HEK293 (cell line): Measurements from ENCODE around the gene LDHAL6B.

Experiments
- CTCF ChIA-PET: fragments of 350-600 bp; formaldehyde crosslinking; extraction: SDS; loops from one replicate; lab custom pipeline; 2021; ENCODE audit warnings: antibody characterized with exemption; lab: Yijun Ruan, JAX
- POLR2A ChIA-PET: fragments of 300-600 bp; formaldehyde crosslinking; extraction: SDS; loops from one replicate; lab custom pipeline; 2020; ENCODE audit warnings: antibody characterized with exemption, inconsistent platforms; lab: Yijun Ruan, JAX
- H3K27ac ChIP-seq: fragments of 200-500 bp; sonication (Bioruptor generic); 2 replicates; pipeline ENCODE4 v1.5.1; 2014; ENCODE audit warnings: low read depth, low read length, control low read depth, inconsistent platforms; ENCODE audit errors: extremely low read depth
- H3K36me3 ChIP-seq, 2 experiments: fragments of 200-500 bp in 1 of 2; sonication (Bioruptor generic) in 1 of 2; 1 replicate in 1 of 2; 2 replicates in 1 of 2; pipeline ENCODE4 v1.5.1; 2014 to 2017; ENCODE audit warnings: inconsistent platforms in 2 of 2, low read length in 2 of 2; ENCODE audit not compliant: control insufficient read depth in 2 of 2, insufficient read depth in 1 of 2
- H3K4me1 ChIP-seq: fragments of 200-500 bp; sonication (Bioruptor generic); 2 replicates; pipeline ENCODE4 v1.5.1; 2014; ENCODE audit warnings: mild to moderate bottlenecking, low read length, inconsistent platforms; ENCODE audit not compliant: control insufficient read depth, insufficient read depth
- H3K4me3 ChIP-seq: 2 replicates; pipeline ENCODE4 v1.5.1; 2011; ENCODE audit warnings: low read depth, mild to moderate bottlenecking, control low read depth, low read length, moderate library complexity
- H3K9me3 ChIP-seq: fragments of 200-500 bp; sonication (Bioruptor generic); 2 replicates; pipeline ENCODE4 v1.5.1; 2014; ENCODE audit warnings: low read depth, low read length, inconsistent platforms; ENCODE audit not compliant: control insufficient read depth, insufficient read depth
- GLIS2 ChIP-seq: fragments of 450-650 bp; formaldehyde crosslinking; IDR thresholded peaks from 2 replicates; pipeline ENCODE4 v1.5.1; 2016; ENCODE audit warnings: missing biosample characterization, missing genetic modification characterization
- HIC1 ChIP-seq: fragments of 450-650 bp; formaldehyde crosslinking; IDR thresholded peaks from 2 replicates; pipeline ENCODE4 v1.5.1; 2016; ENCODE audit warnings: missing biosample characterization, missing genetic modification characterization
- RBAK ChIP-seq: fragments of 450-650 bp; formaldehyde crosslinking; IDR thresholded peaks from 2 replicates; pipeline ENCODE4 v1.5.1; 2016; ENCODE audit warnings: missing biosample characterization, missing genetic modification characterization
- SALL2 ChIP-seq: fragments of 450-650 bp; formaldehyde crosslinking; IDR thresholded peaks from 2 replicates; pipeline ENCODE4 v1.5.0; 2017; ENCODE audit warnings: missing biosample characterization, mild to moderate bottlenecking, missing genetic modification characterization, borderline replicate concordance
- SP2 ChIP-seq: fragments of 450-650 bp; formaldehyde crosslinking; IDR thresholded peaks from 2 replicates; pipeline ENCODE4 v1.5.1; 2016; ENCODE audit warnings: missing biosample characterization, missing genetic modification characterization
- TCF7L2 ChIP-seq: IDR thresholded peaks from 2 replicates; pipeline ENCODE4 v1.6.1; 2011; ENCODE audit warnings: low read depth, mild to moderate bottlenecking, inconsistent platforms, low read length, moderate library complexity, borderline replicate concordance
- YY1 ChIP-seq: fragments of 450-650 bp; formaldehyde crosslinking; IDR thresholded peaks from 2 replicates; pipeline ENCODE4 v1.5.1; 2018; ENCODE audit warnings: missing biosample characterization, missing genetic modification characterization
- ZNF114 ChIP-seq: fragments of 450-650 bp; formaldehyde crosslinking; IDR thresholded peaks from 2 replicates; pipeline ENCODE4 v1.5.0; 2017; ENCODE audit warnings: missing biosample characterization, missing genetic modification characterization
- ZNF121 ChIP-seq: fragments of 450-650 bp; formaldehyde crosslinking; IDR thresholded peaks from 2 replicates; pipeline ENCODE4 v1.5.1; 2016; ENCODE audit warnings: missing biosample characterization, missing genetic modification characterization
- ZNF214 ChIP-seq: fragments of 450-650 bp; formaldehyde crosslinking; IDR thresholded peaks from 2 replicates; pipeline ENCODE4 v1.5.1; 2017; ENCODE audit warnings: missing biosample characterization, mild to moderate bottlenecking, missing genetic modification characterization, borderline replicate concordance
- ZNF362 ChIP-seq: fragments of 450-650 bp; formaldehyde crosslinking; IDR thresholded peaks from 2 replicates; pipeline ENCODE4 v1.5.1; 2016; ENCODE audit warnings: missing biosample characterization, missing genetic modification characterization
- ZNF391 ChIP-seq: fragments of 450-650 bp; formaldehyde crosslinking; IDR thresholded peaks from 2 replicates; pipeline ENCODE4 v1.5.1; 2016; ENCODE audit warnings: low read depth, missing biosample characterization, missing genetic modification characterization, borderline replicate concordance
- ZNF398 ChIP-seq: fragments of 450-650 bp; formaldehyde crosslinking; IDR thresholded peaks from 2 replicates; pipeline ENCODE4 v1.5.1; 2017; ENCODE audit warnings: missing biosample characterization, missing genetic modification characterization
- ZNF48 ChIP-seq: fragments of 450-650 bp; formaldehyde crosslinking; IDR thresholded peaks from 2 replicates; pipeline ENCODE4 v1.5.1; 2016; ENCODE audit warnings: missing biosample characterization, missing genetic modification characterization
- ZNF488 ChIP-seq: fragments of 450-650 bp; formaldehyde crosslinking; IDR thresholded peaks from 2 replicates; pipeline ENCODE4 v1.5.1; 2016; ENCODE audit warnings: missing biosample characterization, missing genetic modification characterization
- ZNF514 ChIP-seq: fragments of 450-650 bp; formaldehyde crosslinking; IDR thresholded peaks from 2 replicates; pipeline ENCODE4 v1.5.1; 2016; ENCODE audit warnings: missing biosample characterization, missing genetic modification characterization
- ZNF580 ChIP-seq: fragments of 450-650 bp; formaldehyde crosslinking; IDR thresholded peaks from 2 replicates; pipeline ENCODE4 v1.5.1; 2016; ENCODE audit warnings: missing biosample characterization, missing genetic modification characterization
- ZNF626 ChIP-seq: fragments of 450-650 bp; sonication (Bioruptor Pico); formaldehyde crosslinking; IDR thresholded peaks from 2 replicates; pipeline ENCODE4 v1.5.1; 2018; ENCODE audit warnings: missing biosample characterization, missing genetic modification characterization, inconsistent platforms
- ZNF639 ChIP-seq: fragments of 450-650 bp; formaldehyde crosslinking; IDR thresholded peaks from 2 replicates; pipeline ENCODE4 v1.5.1; 2016; ENCODE audit warnings: missing biosample characterization, missing genetic modification characterization
- ZNF704 ChIP-seq: fragments of 450-650 bp; formaldehyde crosslinking; IDR thresholded peaks from 2 replicates; pipeline ENCODE4 v1.5.1; 2016; ENCODE audit warnings: missing biosample characterization, missing genetic modification characterization

LDHAL6B gene

GRCh38 chr15:59199626-59200465 is 6.8 kb upstream of the LDHAL6B start (continued):
- TF ChIP-seq YY1, result no peak
- no peak for TF ChIP-seq GLIS2
- TF ChIP-seq HIC1 (tag by site-specific recombination), result 0 out of 2 replicates have a peak, but pooled peaks have one; percentile 23
- TF ChIP-seq ZNF639 (tag by site-specific recombination), result peak; percentile 63; the same call in 1 of the 2 replicates
- no peak for TF ChIP-seq ZNF121
- TF ChIP-seq ZNF362 (tag by site-specific recombination), result no peak
- TF ChIP-seq ZNF626 (tag by site-specific recombination), result no peak
- TF ChIP-seq ZNF391 (tag by site-specific recombination), result no peak
- TF ChIP-seq SP2 (tag by site-specific recombination), result no peak
- no peak for TF ChIP-seq ZNF488
- no peak for TF ChIP-seq ZNF580 (tag by site-specific recombination)

GRCh38 chr15:59200560-59200959 is 6.1 kb upstream of the LDHAL6B start:
- CTCF ChIA-PET, result no interaction called here
- H3K4me3 ChIP-seq, result no peak overlapping the region
- TF ChIP-seq SALL2 (tag by site-specific recombination), result no peak
- TF ChIP-seq RBAK (tag by site-specific recombination), result no peak
- TF ChIP-seq HIC1 (tag by site-specific recombination), result no peak
- TF ChIP-seq, all 188 proteins: peak for 0
- Histone ChIP-seq H3K27ac (peak overlapping the region; percentile 61), H3K4me1 (peaks cover 7% of the 10 kb centered on the region), H3K9me3 (no peaks in the 10 kb centered on the region), H3K36me3 (peaks cover 4 to 17% of the 10 kb centered on the region in 2 experiments; a peak in 2 of 3 replicates)
- POLR2A ChIA-PET, result no interaction called here

- no peaks in the 10 kb centered on the region for H3K9me3 ChIP-seq
- CTCF ChIA-PET, result interaction anchor here (0.6 to 1.2 kb wide), 2 partner anchors 44 to 246 kb away, joined by 3 read pairs; no protein-coding TSS in a partner anchor
- no peak for TF ChIP-seq ZNF704 (tag by site-specific recombination)
- TF ChIP-seq ZNF214 (tag by site-specific recombination), result no peak
- TF ChIP-seq ZNF48 (tag by site-specific recombination), result no peak
- no peak for TF ChIP-seq TCF7L2
- no peak for TF ChIP-seq ZNF114 (tag by site-specific recombination)
- no peak for TF ChIP-seq ZNF398 (tag by site-specific recombination)
- TF ChIP-seq ZNF514 (tag by site-specific recombination), result no peak
Measured at GRCh38 chr15:59203008-59203407, 3.6 kb upstream of the LDHAL6B start.

More at GRCh38 chr15:59203008-59203407, 3.6 kb upstream of the LDHAL6B start:
- peaks cover 7% of the 10 kb centered on the region for H3K4me1 ChIP-seq
- POLR2A ChIA-PET, result no interaction called here
- peaks cover 4 to 29% of the 10 kb centered on the region in 2 experiments; a peak in 2 of 3 replicates for H3K36me3 ChIP-seq
- H3K4me3 ChIP-seq, result no peak overlapping the region
- H3K27ac ChIP-seq, result no peak overlapping the region
